Muscle layer of duodenum (tissue), 2 donors: ENCODE measurements around the gene HSPBAP1.

Experiments used
- H3K27ac ChIP-seq: one replicate; pipeline ENCODE4 v1.7.0; 2013; ENCODE audit warnings: mild to moderate bottlenecking, low read length
- H3K27me3 ChIP-seq: one replicate; pipeline ENCODE4 v1.7.0; 2013; ENCODE audit warnings: low read depth, mild to moderate bottlenecking, control low read depth, low read length
- H3K36me3 ChIP-seq, 2 donors: one replicate each; pipeline ENCODE4 v1.7.0; 2013; ENCODE audit warnings: low read length in 2 of 2, control low read depth in 1 of 2, mild to moderate bottlenecking in 1 of 2; ENCODE audit not compliant: insufficient read depth in 2 of 2, control insufficient read depth in 1 of 2
- H3K4me1 ChIP-seq, 2 donors: one replicate each; pipeline ENCODE4 v1.7.0; 2013; ENCODE audit warnings: low read length in 2 of 2, mild to moderate bottlenecking in 2 of 2, control low read depth in 1 of 2, moderate library complexity in 1 of 2; ENCODE audit not compliant: insufficient read depth in 2 of 2, control insufficient read depth in 1 of 2
- H3K4me3 ChIP-seq, 2 donors: one replicate each; pipeline ENCODE4 v1.7.0; 2013; ENCODE audit warnings: low read length in 2 of 2, low read depth in 1 of 2, mild to moderate bottlenecking in 1 of 2
- H3K9me3 ChIP-seq, 2 donors: one replicate each; pipeline ENCODE4 v1.7.0; 2013; ENCODE audit warnings: low read length in 2 of 2, control low read depth in 1 of 2, mild to moderate bottlenecking in 1 of 2; ENCODE audit not compliant: control insufficient read depth in 1 of 2
- donor health status: healthy.

The HSPBAP1 gene

DNA sequence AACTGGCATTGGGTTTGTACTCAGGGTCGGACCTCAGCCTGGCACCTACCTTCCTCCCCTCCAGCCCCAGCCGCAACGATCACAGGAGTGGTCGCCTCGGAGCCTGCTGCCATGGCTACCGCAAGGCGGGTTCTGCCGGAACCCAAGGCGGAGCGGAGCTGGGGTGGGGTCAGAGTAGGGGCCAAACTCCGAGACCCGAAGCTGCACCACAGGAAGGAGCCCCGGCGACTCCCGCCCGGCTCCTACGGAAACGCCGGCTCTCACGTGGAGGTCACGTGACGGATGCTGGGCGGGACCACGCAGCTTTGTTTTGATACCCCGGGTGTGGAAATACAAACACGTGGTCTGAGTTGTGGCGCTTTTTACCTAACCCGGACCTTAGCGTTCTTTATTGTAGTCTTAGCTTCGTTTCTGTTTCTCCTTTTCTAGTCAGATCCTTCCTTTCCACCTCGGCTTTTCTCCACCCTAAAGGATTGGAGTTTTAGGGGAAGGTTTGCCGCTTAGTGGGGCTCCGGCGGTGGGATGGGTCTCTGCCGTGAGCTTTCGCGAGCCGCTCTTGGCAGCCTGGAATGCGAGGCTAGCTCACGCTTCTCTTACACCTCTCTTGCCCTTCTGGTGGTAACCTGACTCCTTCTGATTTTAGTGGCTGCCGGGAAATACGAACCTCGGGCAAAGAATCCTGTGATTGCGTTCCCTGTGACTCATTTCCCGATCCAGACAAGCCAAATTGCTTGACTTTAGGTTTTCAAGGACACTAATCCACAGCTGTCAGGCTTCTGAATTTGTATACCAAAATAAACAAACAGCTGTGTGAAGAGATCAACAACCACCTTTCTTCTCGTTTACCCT is at the start of gene HSPBAP1:
Gene HSPBAP1 (minus strand): TSS at position 264 of the 849 bp plus-strand sequence. CDS start 151 bp downstream, at position 113.
- H3K4me3 ChIP-seq = peak within 1 kb of the TSS; percentile 82 to 86
- H3K9me3 ChIP-seq = no peaks in the 10 kb centered on the region
- no peaks in the 10 kb centered on the region for H3K36me3 ChIP-seq
- peak within 1 kb of the TSS; percentile 94 for H3K27ac ChIP-seq
- H3K27me3 ChIP-seq = no peaks in the 10 kb centered on the region
- peaks cover 4 to 21% of the 10 kb centered on the region in 2 donors for H3K4me1 ChIP-seq

- no peaks in the 10 kb centered on the region for H3K27me3 ChIP-seq
- peaks cover 0 to 4% of the 10 kb centered on the region in 2 donors for H3K36me3 ChIP-seq
- no peaks in the 10 kb centered on the region for H3K9me3 ChIP-seq
- no peak overlapping the region for H3K27ac ChIP-seq
- H3K4me1 ChIP-seq = no peaks in the 10 kb centered on the region
- no peak overlapping the region for H3K4me3 ChIP-seq
These were observed 42.0 kb upstream of the HSPBAP1 start for GRCh38 chr3:122835590-122835989.

- Histone ChIP-seq H3K4me3 (no peak overlapping the region), H3K27me3 (no peaks in the 10 kb centered on the region), H3K9me3 (no peaks in the 10 kb centered on the region), H3K36me3 (peaks cover 7 to 13% of the 10 kb centered on the region in 2 donors), H3K4me1 (no peaks in the 10 kb centered on the region), H3K27ac (no peak overlapping the region)
These were observed 34.6 kb upstream of the HSPBAP1 start for GRCh38 chr3:122828281-122828680.

DNA sequence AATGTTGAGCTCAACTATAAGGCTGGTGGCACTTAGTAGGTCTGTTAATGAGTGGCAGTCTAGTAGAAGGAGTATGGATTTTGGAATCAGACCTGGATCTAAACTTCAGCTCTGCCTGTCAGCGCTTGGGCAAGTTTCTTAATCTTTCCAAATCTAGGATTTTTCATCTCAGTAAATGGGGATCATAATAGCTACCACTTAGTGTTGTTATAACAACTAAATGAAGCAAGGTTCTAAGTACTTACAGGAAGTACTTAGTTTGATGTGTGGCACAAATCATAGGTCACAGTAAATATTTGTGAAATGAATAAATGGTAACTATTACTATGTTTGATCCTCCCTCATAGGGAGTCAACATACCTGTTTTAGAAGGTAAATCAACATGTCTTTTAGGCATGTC is 32.6 kb upstream of the HSPBAP1 start:
- Histone ChIP-seq H3K27me3 (no peaks in the 10 kb centered on the region), H3K9me3 (no peaks in the 10 kb centered on the region), H3K4me3 (no peak overlapping the region), H3K4me1 (no peaks in the 10 kb centered on the region), H3K27ac (no peak overlapping the region), H3K36me3 (peaks cover 7 to 22% of the 10 kb centered on the region in 2 donors)

- no peaks in the 10 kb centered on the region for H3K9me3 ChIP-seq
- H3K36me3 ChIP-seq = peaks cover 7 to 24% of the 10 kb centered on the region in 2 donors
- H3K4me1 ChIP-seq = no peaks in the 10 kb centered on the region
- no peaks in the 10 kb centered on the region for H3K27me3 ChIP-seq
- no peak overlapping the region for H3K27ac ChIP-seq
- no peak overlapping the region for H3K4me3 ChIP-seq
These were observed 31.8 kb upstream of the HSPBAP1 start for GRCh38 chr3:122825460-122825859.

GRCh38 chr3:122824465-122825381 is 31.1 kb upstream of the HSPBAP1 start:
- Histone ChIP-seq H3K4me3 (no peak overlapping the region), H3K9me3 (no peaks in the 10 kb centered on the region), H3K4me1 (no peaks in the 10 kb centered on the region), H3K27ac (no peak overlapping the region), H3K36me3 (peaks cover 7 to 21% of the 10 kb centered on the region in 2 donors), H3K27me3 (no peaks in the 10 kb centered on the region)

DNA sequence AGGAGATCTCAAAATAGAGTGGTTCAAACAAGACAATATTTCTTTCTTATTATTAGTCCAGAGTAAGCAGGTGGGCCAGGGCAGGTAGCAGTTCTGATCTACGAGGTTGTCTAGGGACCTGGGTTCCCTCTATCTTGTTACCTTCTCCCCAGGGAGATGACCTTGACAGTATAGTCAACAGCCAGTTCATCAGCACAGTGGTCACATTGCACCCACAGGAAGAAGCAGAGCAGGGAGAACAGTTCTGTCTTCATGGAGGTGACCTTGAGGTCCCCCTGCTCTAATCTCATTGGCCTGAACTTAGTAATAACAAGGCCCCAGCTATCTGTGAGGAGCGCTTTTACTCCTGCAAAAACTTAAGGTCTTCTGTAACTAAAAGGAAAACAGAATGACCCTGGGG is 23.0 kb upstream of the HSPBAP1 start:
- no peaks in the 10 kb centered on the region for H3K4me1 ChIP-seq
- no peaks in the 10 kb centered on the region for H3K9me3 ChIP-seq
- no peak overlapping the region for H3K27ac ChIP-seq
- no peaks in the 10 kb centered on the region for H3K27me3 ChIP-seq
- H3K36me3 ChIP-seq = peaks cover 0 to 9% of the 10 kb centered on the region in 2 donors
- no peak overlapping the region for H3K4me3 ChIP-seq

DNA sequence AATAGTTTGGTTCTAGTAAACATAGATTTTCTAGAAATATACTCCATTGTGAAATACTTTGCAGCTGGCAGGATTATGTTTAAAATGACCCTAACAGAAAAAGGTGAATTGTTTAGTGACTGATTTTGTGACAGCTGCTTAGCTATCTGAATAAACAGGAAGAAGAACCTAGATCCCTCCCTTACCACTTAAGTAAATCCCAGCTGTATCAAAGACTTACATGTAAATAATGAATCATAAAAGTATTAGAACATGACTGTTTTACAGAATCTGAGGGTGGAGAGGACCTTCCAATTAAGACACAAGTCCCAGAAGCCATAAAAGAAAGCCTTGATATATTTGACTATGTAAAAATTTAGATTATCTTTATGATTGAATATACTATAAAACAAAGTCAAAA is 17.1 kb upstream of the HSPBAP1 start:
- no peak overlapping the region for H3K4me3 ChIP-seq
- no peak overlapping the region for H3K27ac ChIP-seq
- H3K27me3 ChIP-seq = no peaks in the 10 kb centered on the region
- no peaks in the 10 kb centered on the region for H3K9me3 ChIP-seq
- peaks cover 7 to 12% of the 10 kb centered on the region in 2 donors for H3K36me3 ChIP-seq
- no peaks in the 10 kb centered on the region for H3K4me1 ChIP-seq

DNA sequence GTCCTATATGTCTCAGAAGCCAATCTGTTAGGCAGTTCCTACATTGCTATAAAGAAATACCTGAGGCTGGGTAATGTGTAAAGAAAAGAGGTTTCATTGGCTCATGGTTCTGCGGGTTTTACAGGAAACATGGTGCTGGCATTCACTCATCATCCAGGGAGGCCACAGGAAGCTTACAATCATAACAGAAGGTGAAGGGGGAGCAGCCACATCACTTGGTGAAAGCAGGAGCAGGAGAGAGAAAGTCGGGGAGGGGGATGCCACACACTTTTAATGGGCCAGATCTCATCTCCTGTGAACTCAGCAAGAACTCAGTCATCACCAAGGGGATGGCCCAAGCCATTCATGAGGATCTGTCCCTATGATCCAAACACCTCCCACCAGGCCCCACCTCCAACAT is 10.3 kb upstream of the HSPBAP1 start:
- no peaks in the 10 kb centered on the region for H3K9me3 ChIP-seq
- peaks cover 7 to 8% of the 10 kb centered on the region in 2 donors for H3K36me3 ChIP-seq
- no peak overlapping the region for H3K27ac ChIP-seq
- H3K4me1 ChIP-seq = no peaks in the 10 kb centered on the region
- no peak overlapping the region for H3K4me3 ChIP-seq
- H3K27me3 ChIP-seq = no peaks in the 10 kb centered on the region

- Histone ChIP-seq H3K27ac (no peak overlapping the region), H3K4me3 (no peak overlapping the region), H3K27me3 (no peaks in the 10 kb centered on the region), H3K36me3 (peaks cover 0 to 2% of the 10 kb centered on the region in 2 donors), H3K9me3 (no peaks in the 10 kb centered on the region), H3K4me1 (no peaks in the 10 kb centered on the region)
These were observed 8.7 kb upstream of the HSPBAP1 start for GRCh38 chr3:122802323-122802722.

DNA sequence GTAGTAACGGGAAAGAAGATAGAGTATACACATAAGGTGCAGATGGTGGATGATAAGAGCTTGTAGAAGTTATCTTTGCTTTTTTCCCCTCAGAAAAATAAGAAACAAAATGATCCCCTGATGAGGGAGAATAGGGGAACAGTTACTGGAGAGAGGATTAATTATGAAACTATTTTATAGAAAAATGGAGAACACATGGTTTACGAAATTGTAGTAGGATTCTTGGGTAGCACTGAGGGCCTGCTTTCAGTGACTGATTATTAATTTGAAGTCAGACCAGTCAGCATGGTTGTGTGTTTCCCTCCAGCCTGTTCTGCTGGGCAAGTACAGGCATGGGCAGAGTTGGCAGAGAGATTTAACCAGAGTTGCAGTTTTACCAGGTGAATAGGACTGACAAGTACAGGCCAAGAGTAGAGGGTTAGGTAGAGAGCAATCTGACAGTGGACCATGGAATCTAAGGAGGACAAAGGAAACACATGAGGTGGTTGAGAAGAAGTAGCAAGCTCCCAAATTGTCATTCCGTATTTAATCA is 7.1 kb upstream of the HSPBAP1 start:
- Histone ChIP-seq H3K27me3 (no peaks in the 10 kb centered on the region), H3K4me1 (peaks cover 0 to 10% of the 10 kb centered on the region in 2 donors), H3K27ac (no peak overlapping the region), H3K36me3 (no peaks in the 10 kb centered on the region), H3K9me3 (no peaks in the 10 kb centered on the region), H3K4me3 (no peak overlapping the region)
